SKM-1 treated with dmso at 0.1 percent for 144 hours (cell line): ENCODE data around the gene RNF149.

Experiments
- DNase-seq: peaks from one replicate; lab custom pipeline; 2025; ENCODE audit not compliant: unreplicated experiment; lab: John Stamatoyannopoulos, UW

RNF149 gene

DNA sequence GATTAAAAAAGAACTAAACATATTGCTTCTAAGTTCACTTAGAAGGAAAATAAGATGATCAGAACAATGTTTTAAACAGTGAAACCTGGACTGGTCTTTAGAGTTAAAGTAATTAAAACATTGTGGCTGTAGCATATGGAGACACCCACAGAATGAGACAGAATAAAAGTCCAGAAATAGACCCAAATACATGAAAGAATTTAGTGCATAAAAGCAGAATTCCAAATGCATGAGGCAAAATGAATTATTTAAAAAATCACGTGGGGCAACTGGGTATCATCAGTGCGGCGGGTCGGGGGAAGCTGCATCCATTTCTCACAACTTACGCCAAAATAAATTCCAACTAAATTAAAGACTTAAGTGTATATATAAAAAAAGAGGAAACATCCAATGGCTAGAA lies 12.1 kb downstream of the RNF149 start:
- DNase-seq = no peak

DNA sequence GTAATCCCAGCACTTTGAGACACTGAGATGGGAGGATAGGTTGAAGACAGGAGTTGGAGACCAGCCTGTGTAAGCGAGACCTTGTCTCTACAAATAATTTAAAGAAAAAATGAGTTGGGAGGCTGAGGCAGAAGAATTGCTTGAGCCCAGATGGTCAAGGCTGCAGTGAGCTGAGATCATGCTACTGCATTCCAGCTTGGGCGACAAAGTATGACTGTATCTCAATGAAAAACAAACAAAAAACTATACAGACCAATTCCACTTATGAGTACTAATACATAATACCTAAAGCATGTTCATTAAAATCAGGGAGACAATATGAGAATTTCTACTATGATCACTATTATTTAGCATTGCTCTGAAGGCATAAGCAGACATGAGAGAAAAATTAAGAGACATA lies 12.6 kb downstream of the RNF149 start:
- DNase-seq = no peak

DNA sequence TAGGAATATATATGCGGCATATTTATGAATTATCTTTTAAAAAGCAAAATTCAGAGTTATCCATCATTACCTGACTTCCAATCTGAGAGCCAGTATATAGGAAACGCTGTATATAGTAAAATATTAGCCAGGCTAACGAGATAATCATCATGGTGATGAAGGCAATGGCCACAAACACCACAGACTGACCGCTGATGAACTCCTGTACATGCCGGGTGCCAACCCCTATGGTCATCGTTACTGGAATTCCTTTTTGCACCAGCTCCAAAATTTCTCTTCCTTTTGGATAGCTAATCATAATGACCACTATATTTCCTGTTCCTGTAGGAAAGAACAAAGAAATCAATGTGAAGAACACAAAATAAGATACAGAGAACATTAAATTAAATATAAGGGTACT lies 13.6 kb downstream of the RNF149 start:
- DNase-seq = no peak

DNA sequence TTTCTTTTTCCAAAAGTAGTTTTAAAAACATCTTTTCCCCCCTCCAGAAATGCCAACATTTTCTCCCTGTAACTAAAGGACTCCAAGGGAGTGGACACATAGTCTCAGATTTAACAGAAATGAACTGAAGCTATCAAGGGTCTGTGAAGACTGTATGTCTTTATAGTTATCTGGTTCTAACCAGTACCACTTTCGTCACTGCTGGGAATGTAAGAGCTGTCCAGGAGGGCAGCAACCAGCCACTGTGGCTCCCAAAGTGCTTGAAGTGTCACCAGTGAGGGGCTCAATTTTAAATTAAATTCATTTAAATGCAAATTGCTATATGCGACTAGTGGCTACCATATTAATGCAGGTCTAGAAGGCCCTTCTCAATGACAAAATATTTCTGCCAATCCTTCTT lies 15.0 kb downstream of the RNF149 start:
- no peak for DNase-seq

GRCh38 chr2:101291973-101292372 lies 16.5 kb downstream of the RNF149 start:
- no peak for DNase-seq

- DNase-seq = no peak
Observed at GRCh38 chr2:101290711-101291110, 17.8 kb downstream of the RNF149 start.

- no peak for DNase-seq
Observed at GRCh38 chr2:101287303-101287702, 21.2 kb downstream of the RNF149 start.

DNA sequence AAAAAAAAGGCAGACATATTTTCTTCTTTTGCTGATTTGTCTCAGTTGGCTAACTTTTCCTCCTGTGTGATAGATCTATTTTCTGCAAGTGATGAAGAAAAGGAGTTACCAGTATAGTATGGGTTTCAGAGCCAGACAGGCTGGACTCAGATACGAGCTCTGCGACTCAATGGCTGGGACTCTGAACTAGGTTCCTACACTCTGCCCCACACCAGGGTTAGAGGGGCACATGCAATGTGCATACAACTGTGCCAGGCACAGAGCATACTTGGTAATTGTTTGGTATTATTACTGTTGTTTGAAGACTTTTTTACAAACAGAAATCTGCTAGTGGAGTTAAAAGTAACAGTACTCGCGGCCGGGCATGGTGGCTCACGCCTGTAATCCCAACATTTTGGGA lies 21.8 kb downstream of the RNF149 start:
- no peak for DNase-seq

- DNase-seq = no peak
Observed at GRCh38 chr2:101282980-101283379, 25.5 kb downstream of the RNF149 start.

DNA sequence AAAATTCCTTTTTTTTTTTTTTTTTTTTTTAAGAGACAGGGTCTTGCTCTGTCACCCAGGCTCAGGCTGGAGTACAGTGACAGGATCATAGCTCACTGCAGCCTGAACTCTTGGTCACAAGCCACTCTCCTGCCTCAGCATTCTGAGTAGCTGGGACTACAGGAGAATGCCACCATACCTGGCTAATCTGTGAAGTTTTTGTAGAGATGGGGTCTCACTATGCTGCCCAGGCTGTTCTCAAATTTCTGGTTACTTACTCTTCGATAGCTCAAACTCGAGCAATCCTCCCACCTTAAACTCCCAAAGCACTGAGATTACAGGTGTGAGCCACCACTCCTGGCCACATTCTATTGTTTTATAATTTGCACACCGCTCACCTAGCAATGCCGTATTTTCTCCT lies 27.0 kb downstream of the RNF149 start:
- no peak for DNase-seq

DNA sequence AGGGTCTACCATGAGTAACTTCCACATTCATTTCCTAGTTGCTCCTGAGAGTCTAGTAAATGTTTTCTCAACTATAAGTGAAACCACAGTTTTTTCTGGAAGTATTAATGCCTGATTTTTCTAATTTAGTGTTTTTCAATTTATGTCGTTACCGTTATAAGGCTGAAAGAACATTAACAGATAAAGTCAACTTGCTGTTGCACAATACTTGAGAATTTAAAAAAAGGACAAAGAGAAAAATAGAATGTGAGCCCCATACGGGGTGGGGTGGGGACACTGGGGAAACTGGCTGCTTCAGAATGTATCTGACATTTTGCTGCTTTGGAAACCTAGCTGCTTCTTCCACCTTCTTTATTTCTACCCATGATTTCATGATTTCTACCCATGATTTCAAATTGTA lies 29.6 kb downstream of the RNF149 start:
- no peak for DNase-seq

DNA sequence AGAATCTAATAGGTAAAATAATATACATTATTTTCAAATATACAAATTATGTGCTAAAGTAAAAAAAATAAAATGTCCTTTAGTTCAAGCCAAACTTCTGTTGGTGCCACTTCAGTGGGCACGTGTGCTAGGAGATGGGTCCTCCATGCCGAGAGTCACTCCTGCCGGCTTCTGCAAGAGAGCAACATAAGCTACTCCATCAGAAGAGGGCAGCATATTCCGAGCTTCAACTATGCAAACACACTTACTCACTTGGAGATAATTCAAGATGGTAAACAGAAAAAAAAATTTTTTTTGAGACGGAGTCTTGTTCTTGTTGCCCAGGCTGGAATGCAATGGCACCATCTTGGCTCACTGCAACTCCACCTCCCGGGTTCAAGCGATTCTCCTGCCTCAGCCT lies 31.4 kb downstream of the RNF149 start:
- DNase-seq = no peak

GRCh38 chr2:101274142-101274541 lies 34.4 kb downstream of the RNF149 start:
- DNase-seq = no peak

GRCh38 chr2:101273056-101273455 lies 35.4 kb downstream of the RNF149 start:
- DNase-seq = no peak

DNA sequence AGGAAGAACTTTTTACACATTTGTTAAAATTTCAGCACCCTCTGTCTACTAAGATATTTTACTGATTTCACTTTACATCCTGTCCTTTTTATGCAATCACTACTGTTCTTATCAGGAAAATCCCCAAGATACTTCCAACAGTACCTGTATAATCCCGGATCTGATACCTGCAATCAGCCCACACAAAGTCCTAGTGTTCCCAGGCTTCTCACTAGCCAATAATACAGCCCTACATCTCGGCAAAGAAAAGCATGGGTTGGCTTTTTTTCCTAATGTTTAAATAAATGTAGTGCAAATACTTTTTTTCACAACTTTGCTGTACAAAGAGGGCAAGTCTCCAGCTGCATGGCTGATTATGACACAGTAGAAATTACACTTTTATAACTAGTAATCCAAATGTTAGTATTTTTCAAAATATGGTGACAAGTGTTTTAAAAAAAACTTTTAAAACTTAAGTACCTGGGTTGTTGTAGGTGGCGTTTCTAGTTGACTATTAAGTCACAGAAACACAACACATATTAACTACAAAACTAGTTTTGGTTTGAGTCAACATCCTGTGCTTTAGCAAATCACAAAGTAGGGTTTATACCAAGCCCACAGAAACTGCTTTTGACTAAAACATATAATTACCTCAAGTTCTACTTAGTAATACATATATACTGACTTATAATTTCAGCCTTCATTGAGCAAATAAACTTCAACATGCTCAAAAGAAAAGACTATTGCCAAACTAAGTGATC lies 36.3 kb downstream of the RNF149 start:
- no peak for DNase-seq

GRCh38 chr2:101270700-101271259 lies 37.7 kb downstream of the RNF149 start:
- DNase-seq = no peak

GRCh38 chr2:101267671-101268656 lies 40.5 kb downstream of the RNF149 start:
- DNase-seq = no peak

DNA sequence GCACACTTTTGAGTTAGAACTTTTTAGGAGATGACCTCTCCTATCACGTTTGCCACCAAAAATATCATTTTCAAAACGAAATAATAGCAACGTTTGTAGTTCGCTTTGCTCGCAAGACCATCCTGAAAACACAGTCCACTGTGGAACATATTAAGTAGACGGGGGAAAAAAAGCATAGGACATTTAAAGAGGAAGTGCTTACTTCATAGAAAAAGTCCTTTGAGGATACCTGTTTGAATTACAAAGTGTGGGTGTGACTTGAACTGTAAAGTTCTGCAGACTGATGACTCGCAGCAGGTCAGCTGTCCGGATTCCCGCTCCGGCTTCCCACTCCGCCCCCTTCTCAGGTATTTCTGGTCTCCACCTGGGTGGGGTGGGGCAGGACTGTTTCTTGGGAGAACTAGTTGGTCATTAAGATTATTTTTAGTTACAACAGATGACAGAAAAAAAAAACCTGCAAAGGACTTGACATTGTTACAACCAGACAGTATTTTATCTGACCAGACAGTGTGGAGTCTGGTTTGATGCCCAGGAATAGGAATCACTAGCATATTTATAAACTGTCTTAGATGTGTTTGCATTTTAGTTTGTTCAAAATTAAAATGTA lies 42.5 kb downstream of the RNF149 start:
- DNase-seq = no peak

DNA sequence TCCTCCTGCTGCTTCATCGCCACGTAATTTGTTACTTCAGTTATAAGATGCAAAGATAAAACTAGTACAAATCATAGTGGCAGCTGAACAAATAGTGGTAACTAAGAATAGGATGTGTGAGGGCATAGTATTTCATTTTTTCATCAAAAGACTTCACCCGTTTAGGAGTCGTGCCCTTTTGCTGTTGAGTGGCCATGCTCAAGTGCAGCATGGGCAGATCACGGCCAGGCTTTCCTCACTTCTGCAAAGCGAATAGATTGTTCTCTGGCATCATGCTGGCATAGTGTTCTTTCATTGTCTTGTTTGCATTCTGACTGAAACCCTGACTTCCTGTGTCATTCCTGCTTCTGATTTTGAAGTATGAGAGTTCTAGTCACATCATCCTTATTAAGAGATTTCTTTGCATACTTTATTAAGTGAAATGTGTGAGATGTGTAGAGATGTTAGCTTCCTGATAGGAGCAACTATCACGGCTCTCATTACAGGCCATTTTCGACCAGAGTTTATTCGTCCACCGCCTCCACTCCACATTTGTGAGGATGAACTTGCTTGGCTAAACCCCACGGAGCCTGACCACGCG lies 44.1 kb downstream of the RNF149 start:
- DNase-seq = no peak

DNA sequence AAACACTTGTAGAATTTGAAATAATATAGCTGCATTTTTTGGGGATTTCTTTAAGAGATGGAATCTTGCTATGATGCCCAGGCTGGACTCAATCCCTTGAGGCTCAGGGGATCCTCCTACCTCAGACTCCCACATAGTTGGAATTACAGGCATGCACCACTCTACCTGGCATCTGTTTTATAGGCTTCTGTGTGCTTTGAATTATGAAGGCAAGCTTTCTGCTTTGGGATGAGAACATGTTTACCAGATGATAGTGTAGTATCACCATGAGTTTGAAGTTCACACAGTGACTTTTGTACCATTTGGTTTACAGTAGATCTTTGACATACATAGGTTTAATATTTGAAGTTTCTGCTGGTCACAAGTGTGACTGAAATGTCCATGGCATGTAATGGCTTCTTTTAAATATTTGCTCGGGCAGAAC lies 45.1 kb downstream of the RNF149 start:
- DNase-seq = no peak

GRCh38 chr2:101262142-101262541 lies 46.4 kb downstream of the RNF149 start:
- DNase-seq = no peak
